ENCODE measurements around the gene MOCS2. TPM values are rescaled to one million over a fixed set of nuclear protein-coding genes. Genes with fewer than 3 reads are reported as not detected.

The MOCS2 gene
- 14.7 and 15.4 TPM in 2 replicates for total RNA-seq

DNA sequence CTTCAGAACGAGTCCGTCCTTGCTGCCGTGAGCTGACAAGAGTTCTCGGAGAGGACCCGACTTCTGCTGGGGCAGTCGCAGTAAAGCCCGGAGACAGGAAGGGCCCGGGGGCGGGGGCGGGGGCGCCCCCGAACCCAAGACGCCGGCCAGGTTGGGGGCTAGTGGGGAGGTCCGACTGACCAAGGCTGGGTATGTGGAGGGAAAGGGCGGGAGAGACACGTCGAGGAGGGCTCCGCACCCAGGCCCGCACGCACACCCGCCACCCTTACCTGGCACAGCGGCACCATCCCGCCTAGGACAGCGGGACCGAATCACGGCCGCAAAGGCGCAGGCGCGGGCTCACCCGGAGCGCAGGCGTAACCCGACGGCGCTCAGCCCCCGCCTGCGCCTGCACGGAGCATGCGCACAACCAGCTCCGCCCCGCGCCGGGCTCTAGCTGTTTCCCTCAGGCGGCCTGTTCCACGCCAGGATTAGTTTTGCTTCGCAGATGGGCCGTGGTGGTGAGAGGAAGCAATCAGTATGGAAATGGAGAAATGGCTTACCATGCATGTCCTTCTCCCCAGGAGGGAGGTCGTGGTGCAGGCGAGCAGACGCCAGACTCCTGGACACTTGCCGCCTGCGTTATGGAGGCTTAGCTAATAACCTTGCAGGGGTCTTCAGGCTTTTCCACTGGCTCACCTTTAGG, at the start of gene MOCS2:
Gene MOCS2, minus strand, starts transcription at position 315 of the 685 bp plus-strand sequence. CDS start 2,583 bp downstream, outside the sequence.
- H3K27me3 Mint-ChIP-seq (ENCODE audit: low read depth): no peaks in the 10 kb centered on the region
- H3K4me1 Mint-ChIP-seq (ENCODE audit: low read depth): peaks cover 42% of the 10 kb centered on the region
- H3K36me3 Mint-ChIP-seq (ENCODE audit: low read depth): peaks cover 28% of the 10 kb centered on the region
- H3K4me3 Mint-ChIP-seq (ENCODE audit: low read depth): peak within 1 kb of the TSS; percentile 92
- DNase-seq (ENCODE audit: low spot score): peak; percentile 88
- intact Hi-C loops (cut with micrococcal nuclease): loop anchor here (2.0 kb wide), 1 partner anchor 21 kb away; no protein-coding TSS in a partner anchor
- peak within 1 kb of the TSS; percentile 84 for H3K27ac Mint-ChIP-seq
- H3K9me3 Mint-ChIP-seq: no peaks in the 10 kb centered on the region

GRCh38 chr5:53151713-53152458, 42.3 kb upstream of the MOCS2 start:
- no peaks in the 10 kb centered on the region for H3K9me3 Mint-ChIP-seq
- H3K4me1 Mint-ChIP-seq (ENCODE audit: low read depth): no peaks in the 10 kb centered on the region
- H3K4me3 Mint-ChIP-seq (ENCODE audit: low read depth): no peak overlapping the region
- DNase-seq (ENCODE audit: low spot score): no peak
- intact Hi-C loops (cut with micrococcal nuclease): no loop called here
- H3K27ac Mint-ChIP-seq: no peak overlapping the region
- peaks cover 7% of the 10 kb centered on the region for H3K27me3 Mint-ChIP-seq (ENCODE audit: low read depth)
- H3K36me3 Mint-ChIP-seq (ENCODE audit: low read depth): no peaks in the 10 kb centered on the region

- Mint-ChIP-seq H3K4me1 (ENCODE audit: low read depth) (peaks cover 9% of the 10 kb centered on the region), H3K4me3 (ENCODE audit: low read depth) (no peak overlapping the region), H3K27me3 (ENCODE audit: low read depth) (peaks cover 2% of the 10 kb centered on the region), H3K27ac (no peak overlapping the region), H3K36me3 (ENCODE audit: low read depth) (no peaks in the 10 kb centered on the region), H3K9me3 (no peaks in the 10 kb centered on the region)
- intact Hi-C loops (cut with micrococcal nuclease): no loop called here
- no peak for DNase-seq (ENCODE audit: low spot score)
These were observed 23.5 kb upstream of the MOCS2 start for GRCh38 chr5:53133020-53133419.

- Mint-ChIP-seq H3K36me3 (ENCODE audit: low read depth) (no peaks in the 10 kb centered on the region), H3K4me1 (ENCODE audit: low read depth) (peaks cover 9% of the 10 kb centered on the region), H3K27ac (no peak overlapping the region), H3K9me3 (no peaks in the 10 kb centered on the region), H3K27me3 (ENCODE audit: low read depth) (no peaks in the 10 kb centered on the region), H3K4me3 (ENCODE audit: low read depth) (no peak overlapping the region)
- intact Hi-C loops (cut with micrococcal nuclease): no loop called here
- DNase-seq (ENCODE audit: low spot score): no peak
These were observed 20.7 kb upstream of the MOCS2 start for GRCh38 chr5:53130266-53130665.

GRCh38 chr5:53128481-53128880, 18.9 kb upstream of the MOCS2 start:
- Mint-ChIP-seq H3K27ac (no peak overlapping the region), H3K4me1 (ENCODE audit: low read depth) (peaks cover 8% of the 10 kb centered on the region), H3K9me3 (no peaks in the 10 kb centered on the region), H3K36me3 (ENCODE audit: low read depth) (no peaks in the 10 kb centered on the region), H3K27me3 (ENCODE audit: low read depth) (no peaks in the 10 kb centered on the region), H3K4me3 (ENCODE audit: low read depth) (no peak overlapping the region)
- DNase-seq (ENCODE audit: low spot score): no peak
- intact Hi-C loops (cut with micrococcal nuclease): no loop called here

DNA sequence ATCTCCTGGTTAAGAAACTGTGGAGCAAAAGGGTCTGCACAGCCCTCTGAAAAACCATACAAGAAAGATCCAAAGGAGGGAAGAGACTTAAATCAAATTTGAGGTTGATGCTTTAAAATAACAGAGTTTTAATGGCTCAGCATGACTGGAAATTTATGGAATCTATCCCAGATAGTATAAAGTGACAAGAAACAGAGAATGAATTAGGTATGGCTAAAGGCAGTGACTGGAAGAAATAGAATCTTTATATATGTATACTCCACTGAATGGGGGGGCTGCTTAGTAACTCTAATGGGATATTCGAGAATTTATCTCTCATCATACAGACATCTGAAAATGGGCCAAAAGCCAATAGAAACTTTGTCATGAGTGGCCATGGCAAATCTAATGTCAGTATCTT, 17.6 kb upstream of the MOCS2 start:
- Mint-ChIP-seq H3K9me3 (no peaks in the 10 kb centered on the region), H3K4me3 (ENCODE audit: low read depth) (no peak overlapping the region), H3K27ac (no peak overlapping the region), H3K27me3 (ENCODE audit: low read depth) (no peaks in the 10 kb centered on the region), H3K4me1 (ENCODE audit: low read depth) (peaks cover under 1% of the 10 kb centered on the region), H3K36me3 (ENCODE audit: low read depth) (no peaks in the 10 kb centered on the region)
- intact Hi-C loops (cut with micrococcal nuclease): no loop called here
- no peak for DNase-seq (ENCODE audit: low spot score)

GRCh38 chr5:53126521-53126920, 17.0 kb upstream of the MOCS2 start:
- no peak for DNase-seq (ENCODE audit: low spot score)
- Mint-ChIP-seq H3K27me3 (ENCODE audit: low read depth) (no peaks in the 10 kb centered on the region), H3K27ac (no peak overlapping the region), H3K9me3 (no peaks in the 10 kb centered on the region), H3K4me1 (ENCODE audit: low read depth) (no peaks in the 10 kb centered on the region), H3K36me3 (ENCODE audit: low read depth) (no peaks in the 10 kb centered on the region), H3K4me3 (ENCODE audit: low read depth) (no peak overlapping the region)
- intact Hi-C loops (cut with micrococcal nuclease): no loop called here

DNA sequence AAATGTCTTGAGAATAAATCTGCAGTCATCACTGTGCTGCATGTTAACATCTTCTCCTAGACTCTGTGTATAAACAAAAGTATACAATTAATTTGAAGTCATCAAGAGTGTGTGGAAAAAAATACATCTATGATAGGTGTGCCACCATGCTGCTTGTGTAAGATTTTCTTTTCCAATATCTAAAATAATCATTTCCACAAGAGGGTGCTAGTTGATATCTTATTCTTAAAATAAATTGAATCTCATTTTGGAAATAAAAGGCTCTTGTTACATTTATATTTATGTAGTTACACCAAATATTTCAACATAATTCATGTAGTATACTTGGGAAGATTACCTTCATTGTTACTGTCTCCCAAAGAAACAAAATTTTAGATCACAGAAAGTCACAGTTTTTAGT, 14.1 kb upstream of the MOCS2 start:
- Mint-ChIP-seq H3K36me3 (ENCODE audit: low read depth) (no peaks in the 10 kb centered on the region), H3K4me3 (ENCODE audit: low read depth) (no peak overlapping the region), H3K27ac (no peak overlapping the region), H3K9me3 (no peaks in the 10 kb centered on the region), H3K4me1 (ENCODE audit: low read depth) (no peaks in the 10 kb centered on the region), H3K27me3 (ENCODE audit: low read depth) (peaks cover 8% of the 10 kb centered on the region)
- DNase-seq (ENCODE audit: low spot score): no peak
- intact Hi-C loops (cut with micrococcal nuclease): no loop called here

- no peak overlapping the region for H3K4me3 Mint-ChIP-seq (ENCODE audit: low read depth)
- H3K27me3 Mint-ChIP-seq (ENCODE audit: low read depth): peaks cover 15% of the 10 kb centered on the region
- no peaks in the 10 kb centered on the region for H3K36me3 Mint-ChIP-seq (ENCODE audit: low read depth)
- H3K27ac Mint-ChIP-seq: no peak overlapping the region
- no peaks in the 10 kb centered on the region for H3K9me3 Mint-ChIP-seq
- intact Hi-C loops (cut with micrococcal nuclease): no loop called here
- no peaks in the 10 kb centered on the region for H3K4me1 Mint-ChIP-seq (ENCODE audit: low read depth)
- DNase-seq (ENCODE audit: low spot score): no peak
These were observed 10.6 kb upstream of the MOCS2 start for GRCh38 chr5:53120165-53120564.

DNA sequence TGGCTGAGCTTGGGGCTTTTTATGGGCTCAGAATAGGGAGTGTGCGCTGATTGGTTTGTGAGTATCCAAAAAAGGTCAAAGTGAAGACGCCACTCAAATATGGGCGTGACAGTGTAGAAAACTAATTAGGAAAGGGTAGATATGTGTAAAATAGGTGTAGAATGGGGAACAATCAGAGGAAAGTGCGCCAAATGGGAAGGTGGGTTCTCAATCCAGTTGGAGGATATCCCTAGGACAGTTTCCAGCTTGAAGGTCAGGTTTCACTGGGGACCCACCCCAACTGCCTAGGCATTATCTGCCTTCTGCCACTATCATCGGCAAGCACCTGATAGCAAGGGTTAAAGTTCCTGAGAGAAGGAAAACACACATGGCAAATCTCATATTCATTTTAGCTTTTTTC, 9.3 kb upstream of the MOCS2 start:
- Mint-ChIP-seq H3K27ac (no peak overlapping the region), H3K27me3 (ENCODE audit: low read depth) (peaks cover 15% of the 10 kb centered on the region), H3K36me3 (ENCODE audit: low read depth) (no peaks in the 10 kb centered on the region), H3K9me3 (no peaks in the 10 kb centered on the region), H3K4me1 (ENCODE audit: low read depth) (no peaks in the 10 kb centered on the region), H3K4me3 (ENCODE audit: low read depth) (no peak overlapping the region)
- intact Hi-C loops (cut with micrococcal nuclease): no loop called here
- DNase-seq (ENCODE audit: low spot score): no peak

- H3K27ac Mint-ChIP-seq: no peak overlapping the region
- no peaks in the 10 kb centered on the region for H3K36me3 Mint-ChIP-seq (ENCODE audit: low read depth)
- no peaks in the 10 kb centered on the region for H3K4me1 Mint-ChIP-seq (ENCODE audit: low read depth)
- H3K9me3 Mint-ChIP-seq: no peaks in the 10 kb centered on the region
- intact Hi-C loops (cut with micrococcal nuclease): no loop called here
- no peak for DNase-seq (ENCODE audit: low spot score)
- H3K4me3 Mint-ChIP-seq (ENCODE audit: low read depth): no peak overlapping the region
- peaks cover 15% of the 10 kb centered on the region for H3K27me3 Mint-ChIP-seq (ENCODE audit: low read depth)
These were observed 7.0 kb upstream of the MOCS2 start for GRCh38 chr5:53116597-53116996.

DNA sequence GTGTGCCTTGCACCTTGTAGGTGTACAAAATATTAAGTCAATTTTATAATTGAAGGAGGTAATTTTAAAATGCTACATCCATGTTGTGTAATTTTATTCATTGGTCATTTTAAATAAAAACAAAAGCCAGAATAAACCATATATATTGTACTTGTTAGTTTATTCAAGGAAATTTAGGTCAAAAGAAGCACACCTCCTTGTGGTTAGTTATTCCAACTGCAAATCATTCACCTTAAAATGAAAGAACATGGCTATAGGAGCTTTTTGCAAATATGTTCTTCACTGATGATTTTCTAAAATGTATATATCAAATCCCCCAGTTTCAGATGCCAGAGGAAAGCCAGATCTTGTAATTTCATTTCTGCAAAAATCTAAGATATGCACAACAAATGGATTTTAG, 5.4 kb upstream of the MOCS2 start:
- H3K4me3 Mint-ChIP-seq (ENCODE audit: low read depth): no peak overlapping the region

DNA sequence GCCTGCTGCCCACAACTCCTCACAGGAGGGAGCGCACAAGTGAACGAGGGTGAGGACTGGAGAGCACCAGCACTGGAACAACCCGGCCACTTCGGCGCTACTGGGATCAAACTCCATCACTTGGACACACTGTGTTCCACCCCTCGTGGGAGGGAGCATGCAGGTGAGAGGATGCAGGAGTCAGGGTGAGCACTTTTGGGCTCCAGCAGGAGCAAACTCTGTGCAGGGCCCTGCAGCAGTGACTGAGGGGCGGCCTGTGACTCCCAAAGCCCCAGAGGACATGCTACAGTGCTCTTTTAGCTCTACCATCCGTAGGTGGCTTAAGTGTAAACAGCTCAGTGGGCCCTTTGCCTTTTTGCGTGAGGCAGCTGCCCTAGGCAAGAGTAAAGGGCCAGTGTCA, 4.4 kb upstream of the MOCS2 start:
- Mint-ChIP-seq H3K27me3 (ENCODE audit: low read depth) (peaks cover 7% of the 10 kb centered on the region), H3K9me3 (no peaks in the 10 kb centered on the region), H3K4me1 (ENCODE audit: low read depth) (peaks cover 13% of the 10 kb centered on the region), H3K27ac (no peak overlapping the region), H3K36me3 (ENCODE audit: low read depth) (no peaks in the 10 kb centered on the region), H3K4me3 (ENCODE audit: low read depth) (no peak overlapping the region)
- intact Hi-C loops (cut with micrococcal nuclease): no loop called here
- no peak for DNase-seq (ENCODE audit: low spot score)

More for the DNA sequence above, 5.4 kb upstream of the MOCS2 start:
- intact Hi-C loops (cut with micrococcal nuclease): no loop called here
- Mint-ChIP-seq H3K27ac (no peak overlapping the region), H3K9me3 (no peaks in the 10 kb centered on the region), H3K36me3 (ENCODE audit: low read depth) (no peaks in the 10 kb centered on the region), H3K27me3 (ENCODE audit: low read depth) (peaks cover 11% of the 10 kb centered on the region), H3K4me1 (ENCODE audit: low read depth) (peaks cover 9% of the 10 kb centered on the region)
- no peak for DNase-seq (ENCODE audit: low spot score)

All from activated T-helper 2 cell treated with anti-CD3 and anti-CD28 coated beads, Interferon-gamma antibody, Interleukin-2, Interleukin-4, amounts not matched to agents 10 μg/mL and 5 μg/mL and 100 μg/mL, durations not matched to agents 14 hours and 24 hours and 36 hours (primary cell).